Transverse colon (tissue), 3 donors: ENCODE measurements around the gene ZBTB12.
A peak's percentile ranks its signal among the peaks of the same experiment; 100 is the strongest.

Experiments
- CTCF ChIP-seq, 5 experiments: fragments of 200-600 bp in 3 of 5; fragments of 450-650 bp in 2 of 5; sonication (generic) in 3 of 5; IDR thresholded peaks; 1 replicate in 2 of 5; 2 replicates in 3 of 5; pipeline ENCODE4 v1.5.1; 2016 to 2017; ENCODE audit warnings: antibody characterized with exemption in 5 of 5, inconsistent platforms in 3 of 5, mild to moderate bottlenecking in 2 of 5, moderate library complexity in 1 of 5
- EP300 ChIP-seq: sonication (generic); formaldehyde crosslinking; IDR thresholded peaks from one replicate; pipeline ENCODE4 v1.6.1; 2017; ENCODE audit warnings: antibody characterized with exemption, low read depth
- POLR2A ChIP-seq: fragments of 450-650 bp; IDR thresholded peaks from one replicate; pipeline ENCODE4 v1.6.1; 2016; ENCODE audit warnings: antibody characterized with exemption, mild to moderate bottlenecking, moderate library complexity

DNA sequence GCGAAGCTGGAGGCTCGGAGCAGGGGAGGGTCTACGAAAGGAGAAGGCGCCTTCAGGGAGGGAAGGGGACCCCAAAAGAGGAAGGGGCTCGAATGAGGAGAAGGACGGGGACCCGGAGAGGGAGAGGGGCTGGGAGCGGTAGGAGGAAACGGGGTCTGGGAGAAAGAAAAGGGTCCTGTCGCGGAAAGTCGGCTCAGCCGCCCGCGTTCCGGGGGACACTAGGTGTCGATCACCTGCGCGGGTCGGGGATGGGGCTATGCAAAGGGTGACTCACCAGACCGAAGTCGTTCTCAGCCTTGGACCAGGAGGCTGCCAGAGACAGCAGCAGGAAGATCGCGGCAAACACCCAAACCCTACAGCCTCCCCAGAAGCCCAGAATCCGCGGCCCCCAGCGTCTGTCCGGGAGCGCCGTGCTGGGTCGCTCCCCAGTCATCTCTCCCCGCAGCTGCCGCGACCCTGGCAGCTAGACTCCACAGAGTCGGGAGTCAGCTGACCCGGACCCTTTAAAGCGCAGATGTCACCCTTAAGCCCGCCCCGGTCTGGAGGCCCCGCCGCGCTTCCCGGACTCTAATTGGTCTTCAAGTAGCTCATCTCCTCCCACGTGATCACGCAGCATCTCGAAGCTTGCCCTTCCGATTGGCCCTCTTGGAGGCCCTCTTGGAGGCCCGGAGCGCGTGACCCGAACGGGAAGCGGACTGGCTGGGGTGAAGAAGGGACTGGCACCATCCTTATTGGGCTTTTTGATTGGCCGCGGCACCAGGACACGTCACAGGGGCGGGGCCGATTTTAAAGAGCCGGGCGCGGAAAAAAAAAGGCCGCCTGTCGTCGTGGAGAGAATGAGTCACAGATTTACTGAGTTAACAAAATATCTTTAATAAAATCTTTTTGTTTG, 39.3 kb downstream of the ZBTB12 start, which contains the start of gene NEU1:
- TF ChIP-seq EP300: no peak
- TF ChIP-seq CTCF (IDR thresholded peaks at IDR 0.05): no peak
- peak; percentile 96 for TF ChIP-seq POLR2A
